Neural progenitor cell (in vitro differentiated cells): ENCODE data around the gene AKAP14. TPM values are rescaled to one million over a fixed set of nuclear protein-coding genes. Genes with fewer than 3 reads are reported as not detected.
A peak's percentile ranks its signal among the peaks of the same experiment; 100 is the strongest.
"Not testable (repeated sequence)": the region's sequence is repeated elsewhere in the genome, so short reads cannot be mapped to it uniquely, and the experiment has no call there.

Experiments
- DNase-seq: peaks from one replicate; pipeline ENCODE4 v3.0.0-alpha.2; 2016; ENCODE audit warnings: low spot score
- H2AFZ ChIP-seq: fragments of 200-600 bp; sonication (generic); replicated peaks from 2 replicates; pipeline ENCODE4 v1.6.1; 2016; ENCODE audit warnings: antibody characterized with exemption
- H3F3A ChIP-seq: fragments of 200-600 bp; sonication (generic); 2 replicates; pipeline ENCODE4 v1.6.1; 2016; ENCODE audit warnings: antibody characterized with exemption, low read depth
- H3K27ac ChIP-seq: fragments of 200-600 bp; sonication (generic); 2 replicates; pipeline ENCODE4 v1.5.1; 2016; ENCODE audit warnings: mild to moderate bottlenecking
- H3K27me3 ChIP-seq: fragments of 200-600 bp; sonication (generic); 2 replicates; pipeline ENCODE4 v1.6.1; 2016; ENCODE audit warnings: mild to moderate bottlenecking, moderate library complexity
- H3K36me3 ChIP-seq: fragments of 200-600 bp; sonication (generic); 2 replicates; pipeline ENCODE4 v1.5.1; 2016
- H3K4me1 ChIP-seq: fragments of 200-600 bp; sonication (generic); 2 replicates; pipeline ENCODE4 v1.6.1; 2016; ENCODE audit warnings: mixed run types
- H3K4me2 ChIP-seq: fragments of 200-600 bp; sonication (generic); 2 replicates; pipeline ENCODE4 v1.6.1; 2016
- H3K4me3 ChIP-seq: fragments of 200-600 bp; sonication (generic); 2 replicates; pipeline ENCODE4 v1.5.1; 2016
- H3K79me2 ChIP-seq: fragments of 200-600 bp; sonication (generic); 2 replicates; pipeline ENCODE4 v1.6.1; 2016; ENCODE audit warnings: low read depth
- H3K9ac ChIP-seq: fragments of 200-600 bp; sonication (generic); 2 replicates; pipeline ENCODE4 v1.6.1; 2016
- H3K9me3 ChIP-seq: fragments of 200-600 bp; sonication (generic); 2 replicates; pipeline ENCODE4 v1.5.1; 2016; ENCODE audit warnings: low read depth
- H4K20me1 ChIP-seq: fragments of 200-600 bp; sonication (generic); 2 replicates; pipeline ENCODE4 v1.6.1; 2016; ENCODE audit warnings: low read depth
- H3K27ac Mint-ChIP-seq: 3 replicates; pipeline ENCODE4 v1.8.0; 2021; ENCODE audit warnings: mixed read lengths
- H3K27me3 Mint-ChIP-seq: 2 replicates; pipeline ENCODE4 v1.8.0; 2022; ENCODE audit warnings: low read depth, mild to moderate bottlenecking, inconsistent platforms, moderate library complexity, mixed read lengths; ENCODE audit not compliant: insufficient read depth
- H3K36me3 Mint-ChIP-seq: 3 replicates; pipeline ENCODE4 v1.8.0; 2021; ENCODE audit warnings: mixed read lengths
- H3K4me1 Mint-ChIP-seq: 3 replicates; pipeline ENCODE4 v1.8.0; 2021; ENCODE audit warnings: mixed read lengths
- H3K4me3 Mint-ChIP-seq: 3 replicates; pipeline ENCODE4 v1.8.0; 2021; ENCODE audit warnings: mild to moderate bottlenecking, moderate library complexity, mixed read lengths
- H3K9me3 Mint-ChIP-seq: 3 replicates; pipeline ENCODE4 v1.8.0; 2020; ENCODE audit warnings: mixed read lengths
- CTCF ChIP-seq: fragments of 200-600 bp; sonication (generic); IDR thresholded peaks from 2 replicates; pipeline ENCODE4 v1.5.1; 2017; ENCODE audit warnings: antibody characterized with exemption, mild to moderate bottlenecking
- EZH2 ChIP-seq: fragments of 200-600 bp; sonication (generic); IDR thresholded peaks from 2 replicates; pipeline ENCODE4 v1.6.1; 2017; ENCODE audit warnings: antibody characterized with exemption, mild to moderate bottlenecking, moderate library complexity
- EZH2phosphoT487 ChIP-seq: fragments of 200-600 bp; sonication (generic); IDR thresholded peaks from 2 replicates; pipeline ENCODE4 v1.6.1; 2017; ENCODE audit warnings: antibody characterized with exemption
- total RNA-seq: library from RNA; depleted of rRNA; stranded (reverse); fragments of >200 nt; gene quantifications from 2 replicates; pipeline ENCODE4 v1.2.3, GENCODE V29; 2015; ENCODE audit warnings: low replicate concordance

Gene AKAP14
- total RNA-seq, 1 donor from 2014 or later: not detected

DNA sequence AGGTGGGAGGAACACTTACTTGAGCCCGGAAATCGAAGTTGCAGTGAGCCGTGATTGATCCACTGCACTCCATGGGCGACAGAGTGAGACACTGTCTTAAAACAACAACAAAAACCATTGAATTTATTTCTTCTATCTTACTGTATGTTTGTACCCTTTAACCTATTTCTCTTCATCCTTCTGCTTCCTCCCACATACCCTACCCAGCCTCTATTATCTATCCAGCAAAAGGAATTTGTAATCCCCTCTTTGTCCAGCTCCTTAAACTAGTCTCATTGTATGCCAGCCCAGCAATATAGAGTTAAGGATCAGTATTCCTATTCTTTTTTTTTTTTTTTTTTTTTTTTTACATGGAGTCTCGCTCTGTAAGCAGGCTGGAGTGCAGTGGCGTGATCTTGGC, 49.8 kb downstream of the AKAP14 start:
- Histone ChIP-seq H3K36me3 (no peaks in the 10 kb centered on the region), H3K4me2 (no peak overlapping the region), H2AFZ (no peak overlapping the region), H3K27ac (no peak overlapping the region), H3K79me2 (peaks cover 12% of the 10 kb centered on the region), H3K4me1 (no peaks in the 10 kb centered on the region), H3K9ac (no peak overlapping the region), H4K20me1 (no peaks in the 10 kb centered on the region), H3K9me3 (peaks cover 2% of the 10 kb centered on the region), H3K4me3 (no peak overlapping the region), H3K27me3 (no peaks in the 10 kb centered on the region), H3F3A (peaks cover 11% of the 10 kb centered on the region)
- H3K9me3 Mint-ChIP-seq: peaks cover 3% of the 10 kb centered on the region
- DNase-seq: peak; percentile 13
- H3K4me3 Mint-ChIP-seq: no peak overlapping the region
- no peaks in the 10 kb centered on the region for H3K36me3 Mint-ChIP-seq
- peaks cover 5% of the 10 kb centered on the region for H3K27me3 Mint-ChIP-seq
- no peak overlapping the region for H3K27ac Mint-ChIP-seq
- TF ChIP-seq EZH2 (no peak), EZH2phosphoT487 (no peak), CTCF (no peak)
- peaks cover 15% of the 10 kb centered on the region for H3K4me1 Mint-ChIP-seq

- Histone ChIP-seq H3K9me3 (peaks cover 3% of the 10 kb centered on the region), H2AFZ (no peak overlapping the region), H3K9ac (no peak overlapping the region), H3F3A (peaks cover 2% of the 10 kb centered on the region), H4K20me1 (no peaks in the 10 kb centered on the region), H3K36me3 (no peaks in the 10 kb centered on the region), H3K4me2 (no peak overlapping the region), H3K4me1 (no peaks in the 10 kb centered on the region), H3K79me2 (no peaks in the 10 kb centered on the region), H3K27me3 (no peaks in the 10 kb centered on the region), H3K27ac (no peak overlapping the region), H3K4me3 (no peak overlapping the region)
- peaks cover 3% of the 10 kb centered on the region for H3K9me3 Mint-ChIP-seq
- H3K4me3 Mint-ChIP-seq: no peak overlapping the region
- no peak overlapping the region for H3K27ac Mint-ChIP-seq
- H3K27me3 Mint-ChIP-seq: peaks cover 4% of the 10 kb centered on the region
- H3K36me3 Mint-ChIP-seq: no peaks in the 10 kb centered on the region
- TF ChIP-seq EZH2: no peak
- TF ChIP-seq CTCF: peak; percentile 26
- H3K4me1 Mint-ChIP-seq: peaks cover 4% of the 10 kb centered on the region
- DNase-seq: no peak
These were observed 52.7 kb downstream of the AKAP14 start for GRCh38 chrX:119948381-119948780.

DNA sequence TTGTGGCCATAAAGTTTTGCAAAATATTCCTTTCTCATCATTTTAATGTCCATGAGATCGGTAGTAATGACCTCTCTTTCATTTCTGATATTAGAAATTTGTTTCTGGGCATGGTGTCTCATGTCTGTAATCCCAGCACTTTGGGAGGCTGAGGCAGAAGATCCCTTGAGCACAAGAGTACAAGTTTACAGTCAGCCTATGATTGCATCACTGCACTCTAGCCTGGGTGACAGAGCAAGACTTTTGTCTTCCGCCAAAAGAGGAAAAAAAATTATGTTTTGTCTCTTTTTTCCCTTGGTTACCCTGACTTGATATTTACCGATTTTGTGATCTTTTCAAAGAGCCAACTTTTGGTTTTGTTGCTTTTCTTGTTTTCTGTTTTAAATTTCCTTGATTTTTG, 58.7 kb downstream of the AKAP14 start:
- no peaks in the 10 kb centered on the region for H4K20me1 ChIP-seq
- H3K36me3 Mint-ChIP-seq: no peaks in the 10 kb centered on the region
- H3K4me3 ChIP-seq: no peak overlapping the region
- H3F3A ChIP-seq: no peaks in the 10 kb centered on the region
- H2AFZ ChIP-seq: no peak overlapping the region
- H3K9me3 Mint-ChIP-seq: peaks cover 6% of the 10 kb centered on the region
- no peaks in the 10 kb centered on the region for H3K4me1 Mint-ChIP-seq
- H3K27me3 Mint-ChIP-seq: peaks cover 7% of the 10 kb centered on the region
- TF ChIP-seq EZH2 (no peak), EZH2phosphoT487 (no peak), CTCF (no peak)
- H3K9ac ChIP-seq: no peak overlapping the region
- no peaks in the 10 kb centered on the region for H3K79me2 ChIP-seq
- no peak overlapping the region for H3K4me2 ChIP-seq
- H3K4me1 ChIP-seq: no peaks in the 10 kb centered on the region
- no peak for DNase-seq
- H3K4me3 Mint-ChIP-seq: no peak overlapping the region
- peaks cover 3% of the 10 kb centered on the region for H3K9me3 ChIP-seq
- no peak overlapping the region for H3K27ac ChIP-seq
- H3K36me3 ChIP-seq: no peaks in the 10 kb centered on the region
- H3K27ac Mint-ChIP-seq: no peak overlapping the region
- no peaks in the 10 kb centered on the region for H3K27me3 ChIP-seq

GRCh38 chrX:119955807-119956570, 60.3 kb downstream of the AKAP14 start:
- H3K4me3 Mint-ChIP-seq, H3K36me3 Mint-ChIP-seq, H3K27ac Mint-ChIP-seq, H3K4me3 ChIP-seq, H2AFZ ChIP-seq, H3K36me3 ChIP-seq, DNase-seq, H3K9ac ChIP-seq, H4K20me1 ChIP-seq, H3K27ac ChIP-seq, H3K27me3 ChIP-seq, H3K4me1 ChIP-seq, H3K4me1 Mint-ChIP-seq, H3K4me2 ChIP-seq, H3K9me3 ChIP-seq, H3F3A ChIP-seq, H3K79me2 ChIP-seq, H3K27me3 Mint-ChIP-seq: not testable (repeated sequence)
- H3K9me3 Mint-ChIP-seq: peaks cover 14% of the 10 kb centered on the region
